Activated naive CD8-positive, alpha-beta T cell (primary cell): ENCODE results near the gene EBF4.
"Not testable (repeated sequence)": the region's sequence is repeated elsewhere in the genome, so short reads cannot be mapped to it uniquely, and the experiment has no call there.

ENCODE experiments used
- H3K27ac Mint-ChIP-seq: one replicate; pipeline ENCODE4 v1.8.0; 2021; ENCODE audit warnings: mixed read lengths
- H3K27me3 Mint-ChIP-seq: one replicate; pipeline ENCODE4 v1.8.0; 2021; ENCODE audit warnings: mixed read lengths
- H3K36me3 Mint-ChIP-seq: one replicate; pipeline ENCODE4 v1.8.0; 2021; ENCODE audit warnings: mixed read lengths
- H3K4me1 Mint-ChIP-seq: one replicate; pipeline ENCODE4 v1.8.0; 2021; ENCODE audit warnings: low read depth, mixed read lengths
- H3K4me3 Mint-ChIP-seq: one replicate; pipeline ENCODE4 v1.8.0; 2021; ENCODE audit warnings: mild to moderate bottlenecking, mixed read lengths
- H3K9me3 Mint-ChIP-seq: one replicate; pipeline ENCODE4 v1.8.0; 2021; ENCODE audit warnings: low read depth, mixed read lengths

EBF4 gene

DNA sequence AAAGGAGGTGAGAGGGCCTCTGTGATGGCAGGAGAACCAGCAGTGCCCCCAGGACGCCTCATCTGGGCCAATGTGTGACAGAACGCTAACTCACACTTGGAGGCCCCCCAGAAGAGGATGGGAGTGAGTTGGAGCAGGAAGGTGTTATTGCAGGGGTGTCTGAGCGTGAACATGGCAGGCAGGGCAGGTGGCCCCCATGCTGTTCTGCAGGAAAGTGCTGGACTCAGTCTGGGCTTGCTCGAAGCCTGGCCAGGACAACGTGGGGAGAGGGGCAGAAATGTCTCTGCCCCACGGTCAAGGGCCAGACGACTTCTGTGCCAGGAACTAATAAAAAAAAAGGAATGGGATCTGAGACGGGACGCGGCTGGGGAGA lies 931 bp upstream of the EBF4 start:
- peaks cover 29% of the 10 kb centered on the region for H3K4me1 Mint-ChIP-seq
- peaks cover 14% of the 10 kb centered on the region for H3K27me3 Mint-ChIP-seq
- H3K9me3 Mint-ChIP-seq = no peaks in the 10 kb centered on the region
- H3K27ac Mint-ChIP-seq = no peak overlapping the region
- peak overlapping the region; percentile 90 for H3K4me3 Mint-ChIP-seq
- H3K36me3 Mint-ChIP-seq = no peaks in the 10 kb centered on the region

DNA sequence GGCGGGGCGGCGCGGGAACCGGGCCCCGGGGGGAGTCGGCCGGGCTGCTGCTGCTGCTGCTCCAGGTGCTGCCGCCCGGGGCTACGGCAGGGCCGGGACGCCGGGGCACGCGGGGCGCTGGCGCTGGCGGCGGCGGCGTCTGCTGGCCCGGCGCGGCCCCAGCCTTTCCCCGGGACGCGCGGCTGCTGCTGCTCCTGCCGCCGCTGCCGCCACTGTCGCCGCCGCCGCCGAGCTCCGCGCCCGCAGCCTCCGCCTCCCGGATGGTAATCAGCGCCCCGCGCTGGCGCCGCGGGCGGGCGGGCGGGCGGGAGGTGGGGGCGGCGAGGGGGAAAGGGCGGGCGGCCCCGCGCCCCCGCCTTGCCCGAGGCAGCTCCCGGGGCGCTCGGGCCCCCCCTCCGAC lies 306 bp downstream of the EBF4 start:
- Mint-ChIP-seq H3K9me3 (no peaks in the 10 kb centered on the region), H3K4me3 (no peak overlapping the region), H3K36me3 (no peaks in the 10 kb centered on the region), H3K27ac (no peak overlapping the region), H3K27me3 (peaks cover 14% of the 10 kb centered on the region), H3K4me1 (peaks cover 23% of the 10 kb centered on the region)

DNA sequence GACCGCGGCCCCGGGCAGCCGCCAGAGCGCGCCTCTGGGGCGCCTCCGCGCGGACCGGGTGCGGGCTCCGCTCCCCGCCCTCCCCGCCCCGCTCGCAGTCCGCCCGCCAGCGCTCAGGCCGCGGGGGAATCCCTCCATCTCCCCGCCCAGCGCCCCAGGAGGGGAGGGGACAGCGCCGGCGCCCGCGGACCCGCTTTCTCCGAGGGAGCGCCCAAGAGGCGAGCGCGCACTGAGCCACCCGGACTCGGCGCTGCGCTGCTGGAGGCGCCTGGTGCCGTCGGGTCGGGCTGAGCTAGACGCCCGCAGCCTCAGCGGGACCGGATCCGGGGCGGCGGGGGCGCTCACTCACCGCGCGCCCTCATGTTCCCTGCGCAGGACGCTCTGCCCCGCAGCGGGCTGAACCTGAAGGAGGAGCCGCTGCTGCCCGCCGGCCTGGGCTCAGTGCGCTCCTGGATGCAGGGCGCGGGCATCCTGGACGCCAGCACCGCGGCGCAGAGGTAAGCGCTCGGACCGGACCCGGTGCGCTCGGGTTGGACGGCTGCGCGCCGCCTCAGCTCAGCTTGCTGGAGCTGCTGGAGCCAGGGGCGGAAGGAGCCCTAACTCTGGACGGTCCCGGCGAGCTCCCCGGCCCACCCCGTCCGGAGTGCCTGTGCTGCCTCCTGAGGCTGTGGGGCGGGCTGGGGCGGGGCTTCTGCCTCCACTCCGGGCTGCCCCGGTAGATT lies 867 bp downstream of the EBF4 start:
- no peak overlapping the region for H3K27ac Mint-ChIP-seq
- H3K27me3 Mint-ChIP-seq = peaks cover 14% of the 10 kb centered on the region
- no peak overlapping the region for H3K4me3 Mint-ChIP-seq
- peaks cover 18% of the 10 kb centered on the region for H3K4me1 Mint-ChIP-seq
- H3K9me3 Mint-ChIP-seq = no peaks in the 10 kb centered on the region
- no peaks in the 10 kb centered on the region for H3K36me3 Mint-ChIP-seq

DNA sequence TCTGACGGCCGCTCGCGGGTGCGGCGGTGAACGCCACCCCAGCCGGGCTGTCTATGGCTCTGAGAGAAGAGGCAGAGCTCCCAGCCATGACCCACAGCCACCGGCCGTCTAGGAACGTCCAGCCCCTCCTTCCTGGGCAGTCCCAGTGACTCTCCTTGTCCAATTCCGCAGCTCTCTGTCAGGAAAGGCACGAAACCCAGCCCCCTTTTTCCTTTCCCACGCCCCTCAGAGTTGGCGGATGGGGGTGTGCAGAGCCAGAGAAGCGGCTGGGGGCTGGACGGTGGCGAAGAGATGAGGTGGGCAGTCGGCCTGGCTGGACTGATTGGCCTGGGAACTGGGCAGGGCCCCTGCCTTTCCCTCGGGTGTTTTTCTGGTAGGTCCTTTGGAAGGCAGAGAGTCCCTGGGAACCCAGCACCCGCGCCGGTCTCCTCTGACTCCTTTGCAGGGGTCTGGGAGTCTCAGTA lies 1.5 kb downstream of the EBF4 start:
- Mint-ChIP-seq H3K27me3 (peaks cover 14% of the 10 kb centered on the region), H3K4me3 (peak overlapping the region; percentile 20), H3K9me3 (no peaks in the 10 kb centered on the region)

DNA sequence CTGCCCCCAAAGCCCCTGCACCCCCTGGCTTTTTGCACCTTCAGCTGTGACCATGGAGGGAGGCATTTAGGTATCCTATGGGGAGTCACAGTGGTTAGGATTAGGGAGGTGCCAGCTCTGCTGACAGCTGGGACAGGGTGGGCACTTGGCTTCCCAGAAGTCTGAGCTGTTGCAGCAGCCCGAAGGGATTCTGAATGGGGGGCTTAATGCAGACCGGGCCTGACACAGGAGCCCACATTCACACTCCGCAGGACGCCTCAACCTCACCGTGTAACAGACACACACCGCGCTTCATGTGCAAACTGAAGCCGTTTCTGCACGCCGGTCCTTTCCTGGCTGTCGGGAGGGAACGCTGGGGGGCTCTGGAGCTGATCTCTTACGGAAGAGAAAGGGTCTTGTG lies 1.9 kb downstream of the EBF4 start:
- Mint-ChIP-seq H3K27me3 (peaks cover 14% of the 10 kb centered on the region), H3K9me3 (no peaks in the 10 kb centered on the region), H3K4me3 (no peak overlapping the region), H3K4me1 (peaks cover 15% of the 10 kb centered on the region), H3K27ac (no peak overlapping the region), H3K36me3 (no peaks in the 10 kb centered on the region)

More for the DNA sequence above, 1.5 kb downstream of the EBF4 start:
- peaks cover 18% of the 10 kb centered on the region for H3K4me1 Mint-ChIP-seq
- no peaks in the 10 kb centered on the region for H3K36me3 Mint-ChIP-seq
- H3K27ac Mint-ChIP-seq = no peak overlapping the region

DNA sequence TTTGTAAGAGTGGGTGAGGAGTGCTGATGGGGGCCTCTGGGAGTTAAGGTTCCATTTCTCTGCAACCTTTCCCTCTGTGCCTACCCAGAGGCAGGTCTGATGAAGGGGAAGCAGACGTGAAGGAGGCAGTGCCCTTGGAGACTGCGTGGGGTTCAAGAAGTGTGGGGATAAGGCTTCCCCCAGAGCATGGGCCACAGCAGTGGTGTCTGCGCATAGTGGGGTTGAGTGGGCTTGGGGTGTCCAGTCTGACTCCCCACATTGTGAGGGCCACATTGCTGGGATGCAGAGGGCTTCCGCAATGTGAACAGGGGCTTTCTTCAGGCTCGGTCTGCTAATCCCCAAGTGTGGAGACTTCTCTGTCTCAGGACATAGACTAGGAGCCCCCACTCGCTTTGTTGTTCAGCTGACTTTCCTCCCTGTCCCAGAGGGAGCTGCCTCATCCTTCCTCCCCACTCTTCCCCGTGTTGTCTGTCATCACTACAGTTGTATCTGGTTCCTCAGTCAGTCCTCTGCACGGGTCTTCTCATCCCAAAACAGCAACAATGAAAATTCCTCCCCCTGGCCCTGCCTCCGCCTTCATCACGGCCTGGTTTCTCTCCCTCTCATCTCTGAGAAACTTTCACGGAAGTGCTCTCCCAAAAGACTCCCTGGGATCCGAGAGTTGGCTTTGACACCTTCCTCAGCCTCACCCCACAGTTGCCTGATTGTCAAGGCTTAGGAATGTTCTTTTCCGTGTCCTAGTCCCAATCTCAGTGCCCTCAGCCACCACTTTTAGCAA lies 2.8 kb downstream of the EBF4 start:
- Mint-ChIP-seq H3K9me3 (no peaks in the 10 kb centered on the region), H3K27me3 (peaks cover 14% of the 10 kb centered on the region), H3K4me1 (peaks cover 15% of the 10 kb centered on the region), H3K27ac (no peak overlapping the region), H3K36me3 (no peaks in the 10 kb centered on the region), H3K4me3 (no peak overlapping the region)

DNA sequence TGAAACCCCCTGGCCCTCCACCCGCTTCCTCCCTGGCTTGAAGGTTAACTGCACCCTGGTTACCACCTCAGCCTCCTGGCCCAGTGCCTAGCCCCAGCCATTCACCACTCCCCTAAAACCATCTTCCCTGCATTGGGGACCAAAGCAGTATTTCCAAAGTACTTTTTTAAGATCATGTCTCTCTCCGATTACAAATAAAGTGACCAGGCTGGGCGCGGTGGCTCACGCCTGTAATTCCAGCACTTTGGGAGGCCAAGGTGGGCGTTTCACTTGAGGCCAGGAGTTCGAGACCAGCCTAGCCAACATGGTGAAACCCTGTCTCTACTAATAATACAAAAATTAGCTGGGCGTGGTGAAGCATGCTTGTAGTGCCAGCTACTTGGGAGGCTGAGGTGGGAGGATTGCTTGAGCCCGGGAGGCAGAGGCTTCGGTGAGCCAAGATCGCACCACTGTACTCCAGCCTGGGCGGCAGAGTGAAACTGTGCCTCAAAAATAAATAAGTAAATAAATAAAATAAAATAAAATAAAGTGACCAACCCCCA lies 3.5 kb downstream of the EBF4 start:
- H3K4me3 Mint-ChIP-seq, H3K27ac Mint-ChIP-seq, H3K36me3 Mint-ChIP-seq, H3K9me3 Mint-ChIP-seq: not testable (repeated sequence)
- Mint-ChIP-seq H3K27me3 (peaks cover 14% of the 10 kb centered on the region), H3K4me1 (peaks cover 12% of the 10 kb centered on the region)

DNA sequence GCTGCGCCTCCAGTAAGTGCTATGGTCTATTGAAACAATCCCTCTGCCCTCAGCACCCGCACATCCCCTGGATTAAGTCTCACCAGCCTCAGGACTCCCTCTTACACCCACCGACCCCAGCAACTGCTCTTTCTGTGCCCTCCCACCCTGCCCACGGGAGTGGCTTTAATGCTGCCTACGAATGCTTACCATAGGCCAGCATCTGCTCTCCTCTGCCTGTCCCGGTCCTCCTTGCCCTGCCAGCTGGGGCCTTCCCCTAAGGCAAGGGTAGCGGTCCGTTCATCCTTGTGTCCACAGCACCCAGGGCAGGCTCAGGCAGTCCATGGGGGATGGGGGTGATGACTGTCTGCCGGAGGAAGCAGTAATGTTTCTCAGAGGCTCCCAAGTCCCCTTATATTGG lies 4.1 kb downstream of the EBF4 start:
- H3K4me1 Mint-ChIP-seq = peaks cover 7% of the 10 kb centered on the region
- H3K4me3 Mint-ChIP-seq = no peak overlapping the region
- no peaks in the 10 kb centered on the region for H3K9me3 Mint-ChIP-seq
- H3K27me3 Mint-ChIP-seq = peaks cover 11% of the 10 kb centered on the region
- no peak overlapping the region for H3K27ac Mint-ChIP-seq
- no peaks in the 10 kb centered on the region for H3K36me3 Mint-ChIP-seq

DNA sequence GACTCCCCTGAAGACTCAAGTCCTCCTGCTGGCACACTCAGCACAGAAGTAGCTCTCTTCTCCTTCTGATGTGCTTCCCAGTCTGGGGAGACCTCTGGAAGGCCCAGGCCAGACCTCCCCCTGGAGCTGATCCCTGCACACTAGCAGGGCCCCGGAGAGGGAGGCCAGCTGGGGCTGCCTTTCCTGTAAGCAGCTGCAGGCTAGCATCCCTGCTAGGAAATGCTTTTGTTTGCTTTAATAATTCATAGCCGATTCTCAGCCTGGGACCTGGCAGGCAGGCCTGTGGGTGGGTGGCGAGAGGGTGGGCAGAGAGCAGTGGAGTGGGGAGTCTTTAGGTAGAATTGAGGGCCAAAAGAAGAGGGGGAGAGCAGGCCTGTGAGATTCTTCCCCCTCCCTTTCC lies 5.2 kb downstream of the EBF4 start:
- no peak overlapping the region for H3K4me3 Mint-ChIP-seq
- peaks cover 2% of the 10 kb centered on the region for H3K4me1 Mint-ChIP-seq
- no peaks in the 10 kb centered on the region for H3K36me3 Mint-ChIP-seq
- H3K9me3 Mint-ChIP-seq = no peaks in the 10 kb centered on the region
- peaks cover 9% of the 10 kb centered on the region for H3K27me3 Mint-ChIP-seq
- no peak overlapping the region for H3K27ac Mint-ChIP-seq

DNA sequence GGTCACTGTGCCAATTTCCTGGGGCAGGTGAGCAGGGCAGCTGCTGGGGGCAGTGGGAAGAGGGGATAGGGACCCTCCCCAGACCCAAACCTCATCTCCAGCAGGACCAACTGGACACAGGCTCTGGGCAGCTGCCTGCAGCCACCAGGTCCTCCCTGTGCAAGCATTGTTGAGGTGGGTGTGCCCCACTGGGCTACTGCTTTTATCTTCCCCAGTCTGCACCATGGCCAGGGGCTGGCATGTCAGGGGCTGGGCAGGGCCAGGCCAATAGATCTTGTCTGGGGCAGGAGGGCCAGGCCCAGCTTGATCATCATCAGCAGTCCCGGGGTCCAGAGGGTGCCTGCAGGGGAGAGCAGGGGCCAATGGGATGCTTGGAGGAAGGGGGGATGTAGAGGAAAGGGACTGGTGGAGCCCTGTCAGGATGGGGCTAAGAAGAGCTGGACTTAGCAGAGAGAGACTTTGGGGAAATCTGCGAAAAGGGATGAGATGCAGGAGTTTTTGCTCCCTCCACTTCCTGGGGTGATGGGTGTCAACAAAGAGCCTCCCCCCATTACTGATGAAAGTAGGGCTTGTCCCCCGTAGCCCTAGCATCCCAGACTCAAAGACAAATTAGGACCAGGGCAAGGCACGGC lies 5.7 kb downstream of the EBF4 start:
- Mint-ChIP-seq H3K27me3 (peaks cover 9% of the 10 kb centered on the region), H3K9me3 (no peaks in the 10 kb centered on the region), H3K4me3 (no peak overlapping the region), H3K36me3 (no peaks in the 10 kb centered on the region), H3K27ac (no peak overlapping the region), H3K4me1 (peaks cover 2% of the 10 kb centered on the region)

DNA sequence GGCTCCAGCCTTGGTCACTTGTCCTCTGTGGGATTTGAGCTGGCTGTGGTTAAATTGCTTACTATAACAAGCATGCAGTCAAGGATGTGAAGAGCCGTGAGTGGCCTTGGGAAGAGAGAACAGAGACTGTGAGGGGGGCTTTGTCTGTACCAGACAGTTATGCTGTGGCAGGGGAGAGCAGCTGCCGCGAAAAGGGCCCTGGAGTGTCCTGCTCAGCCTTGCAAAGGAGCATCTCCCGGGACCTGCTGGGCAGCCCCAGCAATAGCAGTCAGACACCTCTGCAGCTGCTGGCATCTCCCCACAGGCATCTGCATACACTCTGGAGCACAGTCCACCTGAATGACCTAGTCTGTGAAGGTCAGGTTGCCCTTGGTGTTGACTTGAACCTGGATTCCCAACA lies 6.3 kb downstream of the EBF4 start:
- Mint-ChIP-seq H3K27me3 (peaks cover 9% of the 10 kb centered on the region), H3K4me3 (no peak overlapping the region), H3K4me1 (peaks cover 2% of the 10 kb centered on the region), H3K27ac (no peak overlapping the region), H3K36me3 (no peaks in the 10 kb centered on the region), H3K9me3 (no peaks in the 10 kb centered on the region)

DNA sequence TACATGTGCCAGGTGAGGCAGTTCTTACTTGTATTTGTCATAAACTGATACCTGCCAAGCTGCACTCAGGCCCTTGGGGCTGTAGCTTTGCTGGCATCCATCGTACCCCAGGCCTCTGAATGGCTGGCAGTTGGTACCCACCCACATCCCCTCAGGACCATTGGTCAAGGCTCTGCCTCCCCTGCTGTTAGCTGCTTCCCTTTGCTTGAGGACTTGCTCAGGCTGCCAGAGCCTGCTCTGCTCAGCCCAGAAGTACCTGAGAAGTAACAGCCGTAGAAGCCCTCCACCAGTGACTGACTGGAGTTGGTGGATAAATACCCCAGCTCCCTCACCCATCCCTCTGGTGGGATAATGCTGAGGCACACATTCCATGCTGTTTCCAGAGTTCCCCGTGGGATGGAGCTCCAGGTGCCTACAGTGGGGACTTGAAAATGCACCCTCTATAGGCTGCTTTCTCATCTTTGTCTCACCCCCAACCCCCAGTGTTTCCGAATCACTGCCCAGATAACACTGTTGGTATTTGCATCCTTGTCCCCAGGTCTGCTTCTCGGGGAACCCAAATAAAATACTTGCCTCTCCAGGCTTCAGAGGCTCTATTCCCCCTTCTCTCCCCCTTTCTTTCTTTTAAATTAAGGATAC lies 7.3 kb downstream of the EBF4 start:
- H3K4me1 Mint-ChIP-seq = peaks cover under 1% of the 10 kb centered on the region

DNA sequence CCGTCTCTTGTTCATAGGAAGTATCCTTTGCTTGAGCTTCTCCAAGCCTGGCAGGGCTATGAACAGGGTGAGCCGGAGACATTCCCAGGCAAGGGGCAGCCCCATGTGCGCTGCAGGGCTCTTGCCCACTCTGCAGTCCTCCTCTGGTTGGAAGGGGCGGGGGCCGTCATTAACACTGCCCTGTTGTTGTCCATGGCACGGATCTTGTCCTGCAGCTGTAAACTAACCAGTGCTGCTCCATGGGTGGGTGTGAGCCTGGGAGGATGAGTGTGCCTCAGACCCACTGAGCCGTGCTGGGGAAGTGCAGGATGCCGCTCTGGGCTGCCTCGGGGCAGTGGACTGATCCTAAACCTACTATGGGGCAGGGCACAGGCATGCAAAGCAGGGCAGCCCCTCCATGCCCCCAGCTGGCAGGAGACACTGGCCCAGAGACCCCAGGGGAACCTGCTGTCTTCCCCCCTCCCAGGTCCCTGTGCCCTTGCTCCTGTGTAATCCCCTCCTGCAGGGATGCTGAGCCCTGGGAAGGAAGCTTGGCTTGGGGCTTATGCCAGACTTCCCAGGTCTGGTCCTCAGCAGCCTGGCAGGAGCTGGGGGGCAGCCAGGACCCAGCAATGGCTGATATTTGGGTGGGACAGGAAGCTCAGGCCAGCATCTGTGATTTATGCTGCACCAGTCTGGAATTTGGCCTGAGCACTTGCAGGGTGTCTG lies 8.5 kb downstream of the EBF4 start:
- Mint-ChIP-seq H3K4me3 (no peak overlapping the region), H3K36me3 (no peaks in the 10 kb centered on the region), H3K9me3 (no peaks in the 10 kb centered on the region), H3K4me1 (no peaks in the 10 kb centered on the region), H3K27ac (no peak overlapping the region), H3K27me3 (peaks cover 2% of the 10 kb centered on the region)

More for the DNA sequence above, 7.3 kb downstream of the EBF4 start:
- Mint-ChIP-seq H3K9me3 (no peaks in the 10 kb centered on the region), H3K27ac (no peak overlapping the region), H3K4me3 (no peak overlapping the region), H3K27me3 (peaks cover 8% of the 10 kb centered on the region), H3K36me3 (no peaks in the 10 kb centered on the region)

DNA sequence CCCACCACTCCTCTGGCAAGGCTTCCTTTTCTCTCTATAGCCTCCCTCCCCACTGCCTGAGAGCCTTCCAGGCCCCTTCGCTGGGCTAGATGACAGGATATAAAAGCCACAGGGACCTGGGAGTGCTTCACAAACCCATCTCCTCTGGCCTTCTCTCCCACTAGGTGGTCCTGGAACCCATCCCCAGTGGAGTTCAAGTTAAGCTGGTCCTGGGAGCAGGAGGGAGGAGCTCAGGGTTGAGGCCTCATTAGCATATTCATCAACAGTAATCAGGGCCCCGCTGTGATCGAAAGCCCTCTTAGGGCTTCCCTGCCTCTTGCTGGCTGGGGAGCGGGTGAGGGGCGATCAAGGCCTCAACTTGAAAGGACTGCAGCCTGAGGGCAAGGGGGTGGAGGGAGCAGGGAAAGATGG lies 9.1 kb downstream of the EBF4 start:
- no peaks in the 10 kb centered on the region for H3K27me3 Mint-ChIP-seq
- no peak overlapping the region for H3K27ac Mint-ChIP-seq

More for the DNA sequence above, 9.1 kb downstream of the EBF4 start:
- H3K4me1 Mint-ChIP-seq = no peaks in the 10 kb centered on the region
- no peak overlapping the region for H3K4me3 Mint-ChIP-seq
- H3K36me3 Mint-ChIP-seq = no peaks in the 10 kb centered on the region
- H3K9me3 Mint-ChIP-seq = no peaks in the 10 kb centered on the region
